Neural cell (in vitro differentiated cells): ENCODE results near the gene NEK4.

Experiments
- EZH2 ChIP-seq: fragments of 200-600, 300-800 bp; shearing (Covaris generic), sonication (generic); IDR thresholded peaks from 2 replicates; pipeline ENCODE4 v1.6.1; 2014; ENCODE audit warnings: antibody characterized with exemption, low read length, borderline replicate concordance, mild to moderate bottlenecking; ENCODE audit not compliant: insufficient read depth, poor library complexity, severe bottlenecking
- POLR2AphosphoS5 ChIP-seq: IDR thresholded peaks from 2 replicates; pipeline ENCODE4 v1.6.1; 2012
- RAD21 ChIP-seq: fragments of 450-650 bp; conservative IDR thresholded peaks from 2 replicates; pipeline ENCODE4 v1.6.1; 2014; ENCODE audit warnings: antibody characterized with exemption, mild to moderate bottlenecking, moderate library complexity
- TAF1 ChIP-seq: IDR thresholded peaks from 2 replicates; pipeline ENCODE4 v1.6.1; 2012; ENCODE audit warnings: low read depth
- TF ChIP-seq, protein P1 (sequence below): fragments of 450-650 bp; IDR thresholded peaks from 2 replicates; pipeline ENCODE4 v1.5.1; 2014; ENCODE audit warnings: antibody characterized with exemption, mild to moderate bottlenecking, moderate library complexity; ENCODE audit not compliant: poor library complexity, severe bottlenecking
- TF ChIP-seq, protein P2 (sequence below): IDR thresholded peaks from 2 replicates; pipeline ENCODE4 v1.6.1; 2012; ENCODE audit warnings: borderline replicate concordance

DNA sequence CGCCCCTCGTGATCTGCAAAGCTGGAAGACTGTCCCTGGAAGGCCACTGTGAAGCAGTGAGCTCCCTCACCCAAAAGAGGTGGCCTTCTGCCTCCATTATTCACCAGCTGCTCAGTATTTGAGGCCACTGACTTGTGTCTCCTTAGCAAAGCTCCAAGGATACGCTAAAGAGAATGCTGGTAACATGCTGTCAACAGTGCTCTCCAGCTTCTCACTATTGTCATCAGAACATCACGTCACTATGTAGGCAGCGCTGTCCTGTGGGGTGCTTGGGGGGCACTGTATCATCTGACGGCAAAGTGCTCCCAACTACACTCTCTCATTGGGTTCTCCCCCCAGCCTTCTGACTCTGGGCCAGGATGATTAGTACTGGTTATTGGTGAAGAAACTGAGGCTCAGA, 45.5 kb upstream of the NEK4 start:
- TF ChIP-seq, protein P1, sequence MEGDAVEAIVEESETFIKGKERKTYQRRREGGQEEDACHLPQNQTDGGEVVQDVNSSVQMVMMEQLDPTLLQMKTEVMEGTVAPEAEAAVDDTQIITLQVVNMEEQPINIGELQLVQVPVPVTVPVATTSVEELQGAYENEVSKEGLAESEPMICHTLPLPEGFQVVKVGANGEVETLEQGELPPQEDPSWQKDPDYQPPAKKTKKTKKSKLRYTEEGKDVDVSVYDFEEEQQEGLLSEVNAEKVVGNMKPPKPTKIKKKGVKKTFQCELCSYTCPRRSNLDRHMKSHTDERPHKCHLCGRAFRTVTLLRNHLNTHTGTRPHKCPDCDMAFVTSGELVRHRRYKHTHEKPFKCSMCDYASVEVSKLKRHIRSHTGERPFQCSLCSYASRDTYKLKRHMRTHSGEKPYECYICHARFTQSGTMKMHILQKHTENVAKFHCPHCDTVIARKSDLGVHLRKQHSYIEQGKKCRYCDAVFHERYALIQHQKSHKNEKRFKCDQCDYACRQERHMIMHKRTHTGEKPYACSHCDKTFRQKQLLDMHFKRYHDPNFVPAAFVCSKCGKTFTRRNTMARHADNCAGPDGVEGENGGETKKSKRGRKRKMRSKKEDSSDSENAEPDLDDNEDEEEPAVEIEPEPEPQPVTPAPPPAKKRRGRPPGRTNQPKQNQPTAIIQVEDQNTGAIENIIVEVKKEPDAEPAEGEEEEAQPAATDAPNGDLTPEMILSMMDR, result no peak
- TF ChIP-seq RAD21 (no peak), TAF1 (no peak), EZH2 (no peak), POLR2AphosphoS5 (no peak)
- TF ChIP-seq, protein P2, sequence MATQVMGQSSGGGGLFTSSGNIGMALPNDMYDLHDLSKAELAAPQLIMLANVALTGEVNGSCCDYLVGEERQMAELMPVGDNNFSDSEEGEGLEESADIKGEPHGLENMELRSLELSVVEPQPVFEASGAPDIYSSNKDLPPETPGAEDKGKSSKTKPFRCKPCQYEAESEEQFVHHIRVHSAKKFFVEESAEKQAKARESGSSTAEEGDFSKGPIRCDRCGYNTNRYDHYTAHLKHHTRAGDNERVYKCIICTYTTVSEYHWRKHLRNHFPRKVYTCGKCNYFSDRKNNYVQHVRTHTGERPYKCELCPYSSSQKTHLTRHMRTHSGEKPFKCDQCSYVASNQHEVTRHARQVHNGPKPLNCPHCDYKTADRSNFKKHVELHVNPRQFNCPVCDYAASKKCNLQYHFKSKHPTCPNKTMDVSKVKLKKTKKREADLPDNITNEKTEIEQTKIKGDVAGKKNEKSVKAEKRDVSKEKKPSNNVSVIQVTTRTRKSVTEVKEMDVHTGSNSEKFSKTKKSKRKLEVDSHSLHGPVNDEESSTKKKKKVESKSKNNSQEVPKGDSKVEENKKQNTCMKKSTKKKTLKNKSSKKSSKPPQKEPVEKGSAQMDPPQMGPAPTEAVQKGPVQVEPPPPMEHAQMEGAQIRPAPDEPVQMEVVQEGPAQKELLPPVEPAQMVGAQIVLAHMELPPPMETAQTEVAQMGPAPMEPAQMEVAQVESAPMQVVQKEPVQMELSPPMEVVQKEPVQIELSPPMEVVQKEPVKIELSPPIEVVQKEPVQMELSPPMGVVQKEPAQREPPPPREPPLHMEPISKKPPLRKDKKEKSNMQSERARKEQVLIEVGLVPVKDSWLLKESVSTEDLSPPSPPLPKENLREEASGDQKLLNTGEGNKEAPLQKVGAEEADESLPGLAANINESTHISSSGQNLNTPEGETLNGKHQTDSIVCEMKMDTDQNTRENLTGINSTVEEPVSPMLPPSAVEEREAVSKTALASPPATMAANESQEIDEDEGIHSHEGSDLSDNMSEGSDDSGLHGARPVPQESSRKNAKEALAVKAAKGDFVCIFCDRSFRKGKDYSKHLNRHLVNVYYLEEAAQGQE, result no peak
